Stomach (tissue), 4 donors: Measurements from ENCODE around the gene TRAPPC8.

Experiments used
- CTCF ChIP-seq, 7 experiments: fragments of 450-650 bp in 4 of 7; fragments of 200-600 bp in 3 of 7; sonication (generic) in 3 of 7; IDR thresholded peaks; one replicate each; pipeline ENCODE4 v1.5.1; 2016 to 2019; ENCODE audit warnings: antibody characterized with exemption in 7 of 7, control low read depth in 2 of 7, mild to moderate bottlenecking in 1 of 7
- POLR2A ChIP-seq, 4 donors: fragments of 450-650 bp; IDR thresholded peaks; one replicate each; pipeline ENCODE4 v1.6.1; 2016; ENCODE audit warnings: antibody characterized with exemption in 4 of 4, control low read depth in 2 of 4, mild to moderate bottlenecking in 1 of 4, moderate library complexity in 1 of 4

- TF ChIP-seq POLR2A (IDR thresholded peaks at IDR 0.05) (no peak), CTCF (IDR thresholded peaks at IDR 0.05) (no peak)
Measured at GRCh38 chr18:31792580-31792911, 150.4 kb downstream of the TRAPPC8 start.
